ENCODE results near the gene TNNC2.

The TNNC2 gene

GRCh38 chr20:45851501-45851900 lies 24.4 kb upstream of the TNNC2 start:
- Histone ChIP-seq H3K4me2 (ENCODE audit: low read depth, low read length, poor library complexity, severe bottlenecking) (no peak overlapping the region), H3K4me3 (ENCODE audit: insufficient read depth, low read length, poor library complexity, severe bottlenecking) (no peak overlapping the region), H3K9me2 (replicated peaks; ENCODE audit: insufficient read depth, low read length) (no peaks in the 10 kb centered on the region), H3K36me3 (ENCODE audit: low read length) (no peaks in the 10 kb centered on the region), H4K20me1 (ENCODE audit: low read depth, low read length) (no peaks in the 10 kb centered on the region), H3F3A (ENCODE audit: insufficient read depth) (no peaks in the 10 kb centered on the region), H3K27ac (ENCODE audit: low read depth, low read length) (no peak overlapping the region), H3K27me3 (ENCODE audit: low read length) (no peaks in the 10 kb centered on the region), H2AFZ (ENCODE audit: low read depth, low read length, severe bottlenecking) (no peak overlapping the region), H3K9ac (ENCODE audit: low read length) (no peak overlapping the region), H3K79me2 (ENCODE audit: insufficient read depth, low read length) (peaks cover 13% of the 10 kb centered on the region), H3K9me3 (ENCODE audit: insufficient read depth, low read length) (no peaks in the 10 kb centered on the region)
- TF ChIP-seq CTCF (IDR thresholded peaks at IDR 0.05; ENCODE audit: insufficient read depth, low read length, poor library complexity, severe bottlenecking), result no peak
- no peak for TF ChIP-seq EZH2phosphoT487 (conservative IDR thresholded peaks at IDR 0.05; ENCODE audit: low read length)

GRCh38 chr20:45850926-45851325 lies 23.8 kb upstream of the TNNC2 start:
- H3K36me3 ChIP-seq (ENCODE audit: low read length), result no peaks in the 10 kb centered on the region
- no peaks in the 10 kb centered on the region for H3K9me3 ChIP-seq (ENCODE audit: insufficient read depth, low read length)
- no peak overlapping the region for H3K4me3 ChIP-seq (ENCODE audit: insufficient read depth, low read length, poor library complexity, severe bottlenecking)
- H3K9ac ChIP-seq (ENCODE audit: low read length), result no peak overlapping the region
- H3K27ac ChIP-seq (ENCODE audit: low read depth, low read length), result no peak overlapping the region
- no peak overlapping the region for H3K4me2 ChIP-seq (ENCODE audit: low read depth, low read length, poor library complexity, severe bottlenecking)
- no peaks in the 10 kb centered on the region for H4K20me1 ChIP-seq (ENCODE audit: low read depth, low read length)
- H3F3A ChIP-seq (ENCODE audit: insufficient read depth), result no peaks in the 10 kb centered on the region
- H3K79me2 ChIP-seq (ENCODE audit: insufficient read depth, low read length), result peaks cover 7% of the 10 kb centered on the region
- no peaks in the 10 kb centered on the region for H3K27me3 ChIP-seq (ENCODE audit: low read length)
- H3K9me2 ChIP-seq (replicated peaks; ENCODE audit: insufficient read depth, low read length), result no peaks in the 10 kb centered on the region
- TF ChIP-seq EZH2phosphoT487 (conservative IDR thresholded peaks at IDR 0.05; ENCODE audit: low read length), result no peak
- TF ChIP-seq CTCF (IDR thresholded peaks at IDR 0.05; ENCODE audit: insufficient read depth, low read length, poor library complexity, severe bottlenecking), result no peak
- no peak overlapping the region for H2AFZ ChIP-seq (ENCODE audit: low read depth, low read length, severe bottlenecking)

- H3K9ac ChIP-seq (ENCODE audit: low read length), result no peak overlapping the region
- H3K9me2 ChIP-seq (replicated peaks; ENCODE audit: insufficient read depth, low read length), result no peaks in the 10 kb centered on the region
- H4K20me1 ChIP-seq (ENCODE audit: low read depth, low read length), result no peaks in the 10 kb centered on the region
- H3K9me3 ChIP-seq (ENCODE audit: insufficient read depth, low read length), result no peaks in the 10 kb centered on the region
- no peak overlapping the region for H2AFZ ChIP-seq (ENCODE audit: low read depth, low read length, severe bottlenecking)
- peaks cover 4% of the 10 kb centered on the region; the same call in 1 of the 2 replicates for H3K79me2 ChIP-seq (ENCODE audit: insufficient read depth, low read length)
- no peak overlapping the region for H3K27ac ChIP-seq (ENCODE audit: low read depth, low read length)
- no peak overlapping the region for H3K4me3 ChIP-seq (ENCODE audit: insufficient read depth, low read length, poor library complexity, severe bottlenecking)
- no peaks in the 10 kb centered on the region for H3F3A ChIP-seq (ENCODE audit: insufficient read depth)
- TF ChIP-seq CTCF (IDR thresholded peaks at IDR 0.05; ENCODE audit: insufficient read depth, low read length, poor library complexity, severe bottlenecking), result no peak
- no peak for TF ChIP-seq EZH2phosphoT487 (conservative IDR thresholded peaks at IDR 0.05; ENCODE audit: low read length)
- no peaks in the 10 kb centered on the region for H3K27me3 ChIP-seq (ENCODE audit: low read length)
- no peaks in the 10 kb centered on the region for H3K36me3 ChIP-seq (ENCODE audit: low read length)
- no peak overlapping the region for H3K4me2 ChIP-seq (ENCODE audit: low read depth, low read length, poor library complexity, severe bottlenecking)
Measured at GRCh38 chr20:45850238-45850637, 23.1 kb upstream of the TNNC2 start.

Measured in SU-DHL-6 (cell line).